Erythroblast (primary cell): ENCODE measurements around the gene RTTN.

Experiments used
- GATA1 ChIP-seq: IDR thresholded peaks from 2 replicates; pipeline ENCODE4 v1.6.1; 2011; ENCODE audit warnings: low read depth, mild to moderate bottlenecking, control low read depth, low read length, moderate library complexity
- POLR2A ChIP-seq: IDR thresholded peaks from 2 replicates; pipeline ENCODE4 v1.6.1; 2011; ENCODE audit warnings: mild to moderate bottlenecking, low read length

DNA sequence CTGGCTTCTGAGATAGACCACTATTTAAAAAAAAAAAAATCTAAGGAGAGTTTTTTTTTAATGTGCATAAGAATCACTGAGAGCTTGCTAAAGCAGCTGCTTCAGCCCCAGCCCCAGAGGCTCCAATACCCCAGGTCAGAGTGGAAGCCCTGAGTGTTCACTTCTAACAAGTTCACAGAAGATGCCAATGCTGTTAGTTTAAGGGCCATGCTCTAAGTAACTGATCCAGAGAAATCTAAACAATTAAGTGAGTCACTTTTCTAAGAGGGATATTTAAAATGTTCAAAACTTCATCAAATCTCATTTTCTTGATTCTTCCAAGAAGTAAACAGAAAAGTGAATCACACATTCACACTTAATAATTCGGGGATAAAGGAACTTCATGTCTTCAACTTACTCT lies 131.4 kb downstream of the RTTN start:
- TF ChIP-seq POLR2A (no peak), GATA1 (no peak)
